ENCODE results near the gene ACTL8. TPM values are rescaled to one million over a fixed set of nuclear protein-coding genes. Genes with fewer than 3 reads are reported as not detected.

The ACTL8 gene
- total RNA-seq, 1 donor from 2014 or later = not detected

DNA sequence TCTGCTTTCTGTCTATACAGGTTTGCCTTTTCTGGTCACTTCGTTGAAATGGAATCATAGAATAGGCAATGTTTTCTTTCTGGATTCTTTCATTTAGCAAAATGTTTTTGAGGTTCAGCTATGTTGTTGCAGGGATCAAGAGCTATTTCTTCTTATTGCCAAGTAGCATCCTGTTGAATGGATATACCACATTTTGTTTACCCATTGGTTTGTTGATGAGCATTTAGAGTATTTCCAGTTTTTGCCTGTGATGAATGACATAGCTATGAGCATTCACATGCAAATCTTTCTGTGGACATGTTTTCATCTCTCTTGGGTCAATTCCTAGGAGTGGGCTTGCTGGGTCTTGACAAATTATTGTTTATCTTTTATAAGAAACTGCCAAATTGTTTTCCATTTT lies 115.5 kb downstream of the ACTL8 start:
- H3K9me3 Mint-ChIP-seq (ENCODE audit: low read depth) = peaks cover 8% of the 10 kb centered on the region
- no peaks in the 10 kb centered on the region for H3K4me1 Mint-ChIP-seq (ENCODE audit: low read depth)
- TF ChIP-seq CTCF (IDR thresholded peaks at IDR 0.05; ENCODE audit: unreplicated experiment) = no peak
- no peak for DNase-seq (ENCODE audit: low spot score, unreplicated experiment)
- H3K36me3 Mint-ChIP-seq (ENCODE audit: insufficient read depth) = peaks cover 3% of the 10 kb centered on the region
- H3K27ac Mint-ChIP-seq = no peak overlapping the region
- H3K27me3 Mint-ChIP-seq = no peaks in the 10 kb centered on the region
- no peak overlapping the region for H3K4me3 Mint-ChIP-seq (ENCODE audit: low read depth)

- H3K4me1 Mint-ChIP-seq (ENCODE audit: low read depth) = no peaks in the 10 kb centered on the region
- peaks cover 9% of the 10 kb centered on the region for H3K27me3 Mint-ChIP-seq
- no peaks in the 10 kb centered on the region for H3K36me3 Mint-ChIP-seq (ENCODE audit: insufficient read depth)
- no peak for DNase-seq (ENCODE audit: low spot score, unreplicated experiment)
- peaks cover 5% of the 10 kb centered on the region for H3K9me3 Mint-ChIP-seq (ENCODE audit: low read depth)
- no peak for TF ChIP-seq CTCF (IDR thresholded peaks at IDR 0.05; ENCODE audit: unreplicated experiment)
- no peak overlapping the region for H3K27ac Mint-ChIP-seq
- no peak overlapping the region for H3K4me3 Mint-ChIP-seq (ENCODE audit: low read depth)
These were observed 118.0 kb downstream of the ACTL8 start for GRCh38 chr1:17873007-17873675.

DNA sequence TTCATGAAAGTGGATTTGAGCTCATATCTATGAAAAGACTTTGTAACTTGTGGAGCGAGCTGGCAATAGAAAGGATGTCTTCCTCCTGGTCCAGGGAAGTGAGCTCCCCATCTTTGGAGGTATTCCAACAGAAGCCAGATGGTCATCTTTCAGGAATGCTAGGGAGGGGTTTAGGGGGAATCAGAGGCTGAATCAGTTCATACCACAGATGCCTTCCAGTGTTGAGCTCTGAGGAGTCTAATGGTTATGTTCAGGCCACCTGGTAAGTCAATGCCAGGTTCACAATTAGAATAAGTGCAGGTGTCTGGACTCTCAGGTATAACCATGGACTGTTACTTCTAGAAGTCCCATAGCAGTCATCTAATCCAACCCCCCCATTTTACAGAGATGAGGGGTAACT lies 119.1 kb downstream of the ACTL8 start:
- Mint-ChIP-seq H3K4me1 (ENCODE audit: low read depth) (no peaks in the 10 kb centered on the region), H3K9me3 (ENCODE audit: low read depth) (peaks cover 5% of the 10 kb centered on the region), H3K36me3 (ENCODE audit: insufficient read depth) (no peaks in the 10 kb centered on the region), H3K4me3 (ENCODE audit: low read depth) (no peak overlapping the region), H3K27ac (no peak overlapping the region), H3K27me3 (peaks cover 14% of the 10 kb centered on the region)
- DNase-seq (ENCODE audit: low spot score, unreplicated experiment) = no peak
- no peak for TF ChIP-seq CTCF (IDR thresholded peaks at IDR 0.05; ENCODE audit: unreplicated experiment)

DNA sequence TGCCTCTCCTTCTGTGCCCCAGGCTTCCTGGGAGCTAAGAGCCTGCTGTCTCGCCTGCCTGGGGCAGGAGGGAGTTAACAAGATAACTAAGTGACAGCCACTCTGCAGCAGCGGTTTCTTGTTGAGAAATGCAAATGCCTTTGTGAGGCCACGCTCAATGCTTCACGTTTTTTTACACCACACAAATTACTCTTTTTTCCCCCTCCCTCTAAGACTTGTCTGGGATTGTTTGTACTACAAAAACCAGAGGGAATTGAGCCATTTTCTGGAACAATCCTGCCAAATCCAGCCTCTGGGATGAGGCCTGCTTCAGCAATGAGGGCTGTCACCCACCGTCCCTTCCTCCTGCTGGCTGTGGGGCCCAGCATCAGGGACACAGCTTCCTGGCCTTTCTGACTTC lies 119.6 kb downstream of the ACTL8 start:
- Mint-ChIP-seq H3K27me3 (peaks cover 18% of the 10 kb centered on the region), H3K9me3 (ENCODE audit: low read depth) (peaks cover 5% of the 10 kb centered on the region), H3K36me3 (ENCODE audit: insufficient read depth) (no peaks in the 10 kb centered on the region), H3K27ac (no peak overlapping the region), H3K4me3 (ENCODE audit: low read depth) (no peak overlapping the region), H3K4me1 (ENCODE audit: low read depth) (no peaks in the 10 kb centered on the region)
- TF ChIP-seq CTCF (IDR thresholded peaks at IDR 0.05; ENCODE audit: unreplicated experiment) = no peak
- no peak for DNase-seq (ENCODE audit: low spot score, unreplicated experiment)

DNA sequence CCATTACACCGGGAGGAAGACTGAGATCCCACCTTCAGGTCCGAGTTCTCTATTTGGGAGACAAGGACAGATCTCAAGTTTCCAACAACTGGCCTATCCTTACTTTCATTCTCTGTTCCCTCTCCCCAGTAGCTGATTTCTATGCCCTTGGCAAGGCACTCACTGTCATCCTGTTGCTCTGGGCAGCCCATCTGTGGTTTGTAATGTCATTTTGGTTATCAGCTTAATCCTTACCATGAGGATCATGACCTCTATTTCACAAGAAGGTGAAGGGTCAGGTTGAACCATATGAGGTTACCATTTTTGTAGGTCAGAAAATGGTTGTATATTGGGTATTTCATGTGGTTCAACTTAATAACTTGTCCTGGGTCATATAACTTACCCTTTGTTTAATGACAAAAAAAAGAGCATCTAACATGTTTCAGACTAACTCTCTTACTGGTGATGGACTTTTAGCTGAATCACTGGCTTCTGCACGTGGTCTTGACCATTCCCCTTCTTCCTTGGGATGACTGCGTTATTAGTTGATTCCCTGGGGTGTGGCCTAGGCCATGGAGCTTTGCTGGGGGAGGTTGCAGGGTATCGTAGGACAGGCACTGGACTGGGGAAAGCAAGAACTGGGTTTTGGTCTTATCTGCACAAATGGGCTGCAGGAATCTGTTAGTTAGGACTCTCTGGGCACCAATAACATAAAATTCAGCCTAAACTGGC lies 120.2 kb downstream of the ACTL8 start:
- no peak for TF ChIP-seq CTCF (IDR thresholded peaks at IDR 0.05; ENCODE audit: unreplicated experiment)
- no peak for DNase-seq (ENCODE audit: low spot score, unreplicated experiment)
- Mint-ChIP-seq H3K36me3 (ENCODE audit: insufficient read depth) (no peaks in the 10 kb centered on the region), H3K27me3 (peaks cover 25% of the 10 kb centered on the region), H3K9me3 (ENCODE audit: low read depth) (peaks cover 5% of the 10 kb centered on the region), H3K27ac (no peak overlapping the region), H3K4me1 (ENCODE audit: low read depth) (no peaks in the 10 kb centered on the region), H3K4me3 (ENCODE audit: low read depth) (no peak overlapping the region)

Measured in progenitor cell of endocrine pancreas (in vitro differentiated cells).